BLaER1 treated with 17β-estradiol and CSF1 and Interleukin-3, amounts not matched to agents 10 nM and 100 nM (cell line): ENCODE results near the gene NPIPA8.
"Not testable (repeated sequence)": the region's sequence is repeated elsewhere in the genome, so short reads cannot be mapped to it uniquely, and the experiment has no call there.

Experiments used
- H3K27ac ChIP-seq, 11 experiments: shearing (Covaris generic); formaldehyde crosslinking; 2 replicates each; pipeline ENCODE4 v1.8.1; 2022
- H3K27me3 ChIP-seq, 11 experiments: shearing (Covaris generic); formaldehyde crosslinking; 2 replicates each; pipeline ENCODE4 v1.8.1; 2022
- H3K36me3 ChIP-seq, 11 experiments: shearing (Covaris generic); formaldehyde crosslinking; 2 replicates each; pipeline ENCODE4 v1.8.1; 2022
- H3K4me1 ChIP-seq, 10 experiments: shearing (Covaris generic); formaldehyde crosslinking; 2 replicates each; pipeline ENCODE4 v1.8.1; 2022
- H3K4me2 ChIP-seq, 11 experiments: shearing (Covaris generic); formaldehyde crosslinking; 2 replicates each; pipeline ENCODE4 v1.8.1; 2022
- H3K4me3 ChIP-seq, 10 experiments: shearing (Covaris generic); formaldehyde crosslinking; 2 replicates each; pipeline ENCODE4 v1.8.1; 2022
- H3K9ac ChIP-seq, 11 experiments: shearing (Covaris generic); formaldehyde crosslinking; 2 replicates each; pipeline ENCODE4 v1.8.1; 2022
- H3K9me3 ChIP-seq, 11 experiments: shearing (Covaris generic); formaldehyde crosslinking; replicated peaks in 1 of 11; 2 replicates each; pipeline ENCODE4 v1.8.1; 2022
- H4K20me1 ChIP-seq, 11 experiments: shearing (Covaris generic); formaldehyde crosslinking; 2 replicates each; pipeline ENCODE4 v1.8.1; 2022

The NPIPA8 gene

DNA sequence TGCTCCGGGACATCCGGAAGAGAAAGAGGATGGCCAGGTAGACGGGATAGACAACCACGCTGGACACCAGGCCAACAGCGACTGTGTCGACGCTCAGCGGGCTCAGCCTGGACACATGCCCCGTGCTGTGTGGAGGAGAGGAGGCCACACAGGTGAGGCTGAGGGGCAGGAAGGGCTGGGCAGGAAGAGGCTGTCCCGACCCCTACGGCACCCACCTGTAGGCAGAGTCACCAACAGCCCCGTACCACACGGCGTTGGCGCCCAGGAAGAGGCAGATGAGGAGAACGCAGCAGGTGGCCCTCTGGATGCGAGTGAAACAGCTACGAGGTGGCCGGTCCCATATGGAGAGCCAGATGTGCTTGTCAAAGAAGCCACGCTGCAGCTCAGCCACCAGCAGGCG lies at the start of gene NPIPA8:
TSS of gene NPIPA8 (minus strand) at position 101 of the 400 bp plus-strand sequence. CDS start 4,074 bp downstream, outside the sequence.
- H3K36me3 ChIP-seq, H3K9me3 ChIP-seq, H3K27me3 ChIP-seq, H3K4me2 ChIP-seq, H4K20me1 ChIP-seq, H3K27ac ChIP-seq, H3K4me1 ChIP-seq, H3K4me3 ChIP-seq, H3K9ac ChIP-seq: not testable (repeated sequence)

DNA sequence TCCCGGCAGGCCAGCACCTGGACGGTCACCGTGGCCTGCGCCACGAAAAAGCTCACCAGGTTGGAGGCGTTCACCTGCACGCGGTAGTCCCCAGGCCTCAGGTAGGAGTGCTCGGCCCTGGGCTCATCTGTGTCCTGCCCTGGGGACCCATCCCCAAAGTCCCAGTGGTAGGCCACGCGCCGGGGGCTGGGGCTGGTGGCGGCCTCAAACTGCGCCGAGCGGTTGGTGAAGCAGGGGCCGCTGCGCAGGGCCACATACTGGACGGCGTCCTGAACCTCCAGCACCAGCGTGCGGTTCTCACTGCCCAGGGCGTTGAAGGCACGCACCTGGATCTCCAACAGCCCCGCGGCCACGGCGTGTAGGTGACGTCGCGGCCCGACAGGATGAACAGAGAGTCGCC lies 48.7 kb upstream of the NPIPA8 start:
- not testable (repeated sequence) for H3K27ac ChIP-seq, H3K27me3 ChIP-seq, H3K9ac ChIP-seq, H3K4me3 ChIP-seq, H3K36me3 ChIP-seq, H3K4me2 ChIP-seq, H3K4me1 ChIP-seq, H3K9me3 ChIP-seq, H4K20me1 ChIP-seq

DNA sequence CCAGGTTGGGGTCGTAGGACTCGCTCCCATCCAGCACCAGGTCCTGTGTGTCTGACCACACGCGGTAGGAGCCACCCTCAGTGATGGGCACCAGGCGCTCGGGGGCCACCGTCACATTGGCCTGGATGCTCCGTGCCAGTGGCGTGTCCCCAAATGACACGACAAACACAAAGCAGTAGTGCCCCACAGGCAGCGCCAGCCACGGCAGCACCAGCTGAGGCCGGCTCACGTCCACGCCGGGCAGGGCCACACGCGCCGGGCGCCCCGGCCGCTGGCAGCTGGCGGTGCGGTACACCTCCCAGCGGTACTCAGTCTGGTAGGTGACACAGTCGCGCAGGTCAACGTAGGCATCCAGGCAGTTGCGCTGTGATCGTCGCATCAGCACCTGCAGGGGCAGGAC lies 48.3 kb upstream of the NPIPA8 start:
- H3K36me3 ChIP-seq, H3K4me1 ChIP-seq, H3K9me3 ChIP-seq, H3K4me3 ChIP-seq, H3K9ac ChIP-seq, H3K27me3 ChIP-seq, H3K27ac ChIP-seq, H3K4me2 ChIP-seq, H4K20me1 ChIP-seq: not testable (repeated sequence)

DNA sequence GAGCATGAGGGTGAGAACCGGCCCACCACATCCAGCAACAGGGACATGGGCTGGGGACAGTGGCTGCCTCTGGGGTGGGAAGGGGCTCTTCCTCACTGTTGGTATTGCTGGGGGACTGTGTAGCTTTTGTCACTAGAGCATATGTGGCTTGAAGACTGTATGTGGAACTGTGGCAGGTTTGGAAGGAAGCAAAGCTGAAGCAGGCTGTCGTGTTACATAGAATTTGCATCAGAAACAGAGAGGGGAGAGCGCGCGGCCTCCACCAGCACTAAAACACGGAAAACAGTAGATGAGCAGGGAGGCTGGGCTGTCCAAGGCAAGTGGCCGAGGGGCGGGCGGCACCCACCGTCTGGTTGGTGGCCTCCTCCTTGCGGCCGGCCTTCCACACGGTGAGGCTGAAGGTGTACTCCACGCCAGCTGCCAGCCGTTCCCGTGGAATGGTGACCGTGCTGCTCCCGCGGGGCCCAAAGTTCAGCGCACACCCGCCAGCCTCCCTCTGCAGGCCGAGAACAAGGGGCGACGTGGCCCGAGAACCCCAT lies 47.6 kb upstream of the NPIPA8 start:
- not testable (repeated sequence) for H3K4me1 ChIP-seq, H3K9me3 ChIP-seq, H3K4me3 ChIP-seq, H3K9ac ChIP-seq, H3K36me3 ChIP-seq, H4K20me1 ChIP-seq, H3K27me3 ChIP-seq, H3K27ac ChIP-seq, H3K4me2 ChIP-seq

DNA sequence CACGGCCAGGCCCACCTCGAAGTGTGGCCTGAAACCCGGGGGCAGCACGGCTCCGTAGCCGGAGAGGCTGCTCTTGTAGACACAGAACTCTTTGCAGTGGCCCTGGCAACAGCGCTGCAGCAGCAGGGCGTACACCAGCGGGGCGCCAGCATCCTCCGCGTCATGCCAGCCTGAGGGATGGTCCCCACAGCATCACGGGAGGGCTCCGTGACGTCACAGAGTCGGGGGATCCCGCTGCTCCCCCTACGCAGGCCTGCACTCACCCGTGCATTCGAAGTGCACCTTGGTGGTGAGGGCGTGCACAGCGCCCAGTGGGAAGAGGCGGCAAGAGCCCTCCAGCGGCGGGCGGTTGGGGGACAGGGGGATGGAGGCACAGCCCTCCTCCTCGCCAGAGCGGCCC lies 46.2 kb upstream of the NPIPA8 start:
- not testable (repeated sequence) for H3K9me3 ChIP-seq, H3K36me3 ChIP-seq, H3K4me3 ChIP-seq, H3K27ac ChIP-seq, H3K9ac ChIP-seq, H3K4me2 ChIP-seq, H3K27me3 ChIP-seq, H4K20me1 ChIP-seq, H3K4me1 ChIP-seq

DNA sequence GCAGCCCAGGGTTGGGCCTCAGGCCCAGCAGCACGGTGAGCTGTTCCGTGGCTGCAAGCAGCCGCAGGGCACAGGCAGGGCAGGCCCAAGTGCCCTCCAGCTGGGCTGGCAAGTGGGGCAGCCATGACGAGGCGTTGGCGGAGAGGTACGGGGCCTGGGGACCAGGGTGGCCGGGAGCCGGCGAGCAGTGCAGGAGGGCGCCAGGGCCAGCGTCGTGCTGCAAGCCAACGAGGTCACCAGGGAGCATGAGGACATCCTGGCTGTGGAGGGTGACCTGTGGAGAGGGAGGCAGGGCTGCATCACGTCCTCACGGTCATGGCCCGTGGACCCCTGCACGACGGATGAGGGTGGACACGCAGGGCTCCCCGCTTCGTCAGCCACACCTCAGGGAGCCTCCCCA lies 11.2 kb upstream of the NPIPA8 start:
- not testable (repeated sequence) for H3K27me3 ChIP-seq, H4K20me1 ChIP-seq, H3K4me2 ChIP-seq, H3K9me3 ChIP-seq, H3K4me3 ChIP-seq, H3K27ac ChIP-seq, H3K9ac ChIP-seq, H3K36me3 ChIP-seq, H3K4me1 ChIP-seq

DNA sequence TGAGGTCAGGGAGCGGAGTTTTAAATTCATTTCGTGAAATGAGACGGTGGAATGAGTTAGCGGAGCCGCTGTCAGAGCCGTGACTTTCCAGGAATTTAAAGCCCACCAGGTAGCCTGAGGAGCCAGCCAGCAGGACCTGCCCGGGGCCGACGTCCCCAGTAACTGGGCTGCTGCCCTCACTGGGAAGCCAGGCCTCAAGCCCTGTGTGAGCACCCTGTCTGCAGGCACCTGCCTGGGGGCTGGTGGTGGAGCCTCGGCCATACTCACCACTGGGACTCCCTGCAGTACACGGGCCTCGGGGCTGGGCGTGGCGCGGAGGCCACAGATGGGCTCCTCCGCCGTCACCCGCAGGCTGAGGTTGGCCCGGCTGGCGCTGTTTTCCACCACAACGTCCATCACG lies 10.5 kb upstream of the NPIPA8 start:
- not testable (repeated sequence) for H3K27ac ChIP-seq, H4K20me1 ChIP-seq, H3K4me3 ChIP-seq, H3K9me3 ChIP-seq, H3K27me3 ChIP-seq, H3K9ac ChIP-seq, H3K4me2 ChIP-seq, H3K4me1 ChIP-seq, H3K36me3 ChIP-seq

DNA sequence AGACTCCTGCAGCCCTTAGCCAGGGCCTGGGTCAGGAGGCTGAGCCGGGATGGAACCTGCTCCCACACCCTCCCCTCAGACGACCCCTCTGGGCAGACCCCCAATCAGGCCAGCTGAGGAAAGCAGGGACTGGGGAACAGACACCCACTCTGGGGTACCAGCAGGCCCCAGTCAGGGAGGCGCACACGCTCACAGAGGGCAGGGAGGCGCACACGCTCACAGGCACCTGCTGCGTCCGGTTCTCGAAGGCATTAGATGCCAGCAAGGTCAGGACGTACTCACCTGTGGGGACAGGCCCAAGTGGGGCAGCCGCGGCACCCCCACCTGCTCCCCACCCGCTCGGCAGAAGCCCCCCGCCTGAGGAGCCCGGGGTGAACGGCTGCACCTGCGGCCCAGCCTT lies 8.1 kb upstream of the NPIPA8 start:
- H3K27ac ChIP-seq, H3K9me3 ChIP-seq, H3K4me2 ChIP-seq, H3K27me3 ChIP-seq, H3K9ac ChIP-seq, H4K20me1 ChIP-seq, H3K4me3 ChIP-seq, H3K4me1 ChIP-seq, H3K36me3 ChIP-seq: not testable (repeated sequence)

DNA sequence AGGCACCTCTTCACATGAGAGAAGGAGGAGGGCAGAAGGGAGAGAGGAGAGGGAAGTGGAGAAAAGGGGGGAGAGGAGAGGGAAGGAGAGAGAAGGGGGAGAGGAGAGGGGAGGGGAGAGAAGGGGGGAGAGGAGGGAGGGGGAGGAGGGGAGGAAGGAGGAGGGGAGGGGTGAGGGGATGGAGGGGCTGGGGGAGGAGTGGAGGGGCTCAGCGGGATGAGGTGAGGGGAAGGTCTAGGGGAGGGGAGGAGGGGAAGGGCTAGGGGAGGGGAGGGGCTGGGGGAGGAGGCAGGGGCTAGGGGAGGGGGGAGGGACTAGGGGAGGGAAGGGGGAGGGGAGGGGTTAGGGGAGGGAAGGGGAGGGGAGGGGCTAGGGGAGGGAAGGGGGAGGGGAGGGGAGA lies 5.5 kb upstream of the NPIPA8 start:
- H3K27ac ChIP-seq, H3K27me3 ChIP-seq, H3K4me3 ChIP-seq, H4K20me1 ChIP-seq, H3K4me2 ChIP-seq, H3K9me3 ChIP-seq, H3K36me3 ChIP-seq, H3K4me1 ChIP-seq, H3K9ac ChIP-seq: not testable (repeated sequence)

DNA sequence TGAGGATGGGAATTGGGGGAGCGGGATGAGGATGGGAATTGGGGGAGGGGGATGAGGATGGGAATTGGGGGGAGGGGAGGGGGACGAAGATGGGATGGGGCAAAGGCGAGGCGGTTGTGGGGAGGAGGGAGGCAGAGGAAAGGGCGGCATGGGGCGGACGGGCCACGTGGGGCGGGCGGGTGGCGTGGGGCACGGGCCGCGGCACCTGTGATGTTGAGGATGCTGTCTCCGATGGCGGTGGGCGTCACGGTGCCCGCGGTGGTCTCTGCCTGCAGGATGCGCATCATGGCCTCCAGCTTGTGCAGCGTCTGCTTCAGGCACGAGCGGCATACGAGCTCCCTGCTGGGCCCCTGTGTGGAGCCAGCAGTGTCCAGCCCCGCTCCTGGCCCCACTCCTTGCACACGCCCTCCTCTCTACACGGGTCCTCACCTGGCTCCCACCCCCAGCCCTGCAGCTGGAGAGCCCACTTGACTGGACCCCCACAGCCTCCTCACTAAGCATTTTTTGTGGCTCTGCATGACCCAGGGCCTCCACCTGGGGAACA lies 5.0 kb upstream of the NPIPA8 start:
- H3K4me3 ChIP-seq, H3K4me2 ChIP-seq, H3K27ac ChIP-seq, H3K27me3 ChIP-seq, H3K9ac ChIP-seq, H3K9me3 ChIP-seq, H3K36me3 ChIP-seq, H4K20me1 ChIP-seq, H3K4me1 ChIP-seq: not testable (repeated sequence)

DNA sequence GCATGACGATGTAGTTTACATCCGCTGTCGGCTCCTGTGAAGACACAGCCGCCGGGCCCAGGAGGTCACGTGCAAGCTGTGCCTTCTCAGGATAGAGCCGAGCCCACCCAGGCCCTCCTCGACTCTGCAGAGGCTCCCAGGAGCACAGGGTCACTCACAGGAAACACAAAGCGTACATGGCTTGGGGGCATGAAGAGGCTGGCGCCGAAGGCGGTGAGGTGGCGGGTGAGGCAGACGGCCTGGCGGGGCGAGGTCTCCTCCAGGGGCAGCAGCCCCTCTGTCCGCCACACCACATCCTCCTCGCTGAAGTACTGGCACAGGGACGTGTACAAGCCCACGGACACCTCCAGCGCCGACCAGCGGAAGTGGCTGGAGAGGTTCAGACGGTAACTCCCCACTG lies 2.7 kb upstream of the NPIPA8 start:
- H3K27me3 ChIP-seq, H3K4me1 ChIP-seq, H3K27ac ChIP-seq, H4K20me1 ChIP-seq, H3K9ac ChIP-seq, H3K36me3 ChIP-seq, H3K9me3 ChIP-seq, H3K4me2 ChIP-seq, H3K4me3 ChIP-seq: not testable (repeated sequence)

DNA sequence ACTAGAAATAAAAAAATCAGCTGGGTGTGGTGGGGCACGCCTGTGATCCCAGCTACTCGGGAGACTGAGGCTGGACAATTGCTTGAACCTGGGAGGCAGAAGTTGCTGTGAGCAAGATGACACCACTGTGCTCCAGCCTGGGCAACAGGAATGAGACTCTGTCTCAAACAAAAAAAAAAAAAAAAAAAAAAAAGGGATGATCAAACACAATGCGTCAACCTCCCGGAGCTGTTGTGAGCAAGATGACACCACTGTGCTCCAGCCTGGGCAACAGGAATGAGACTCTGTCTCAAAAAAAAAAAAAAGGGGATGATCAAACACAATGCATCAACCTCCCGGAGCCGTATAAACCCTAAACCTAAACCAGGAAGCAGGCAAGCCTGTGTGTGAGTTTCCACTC lies 24.7 kb downstream of the NPIPA8 start:
- not testable (repeated sequence) for H3K9ac ChIP-seq, H3K4me2 ChIP-seq, H3K36me3 ChIP-seq, H3K9me3 ChIP-seq, H3K4me3 ChIP-seq, H3K4me1 ChIP-seq, H3K27ac ChIP-seq, H3K27me3 ChIP-seq, H4K20me1 ChIP-seq

DNA sequence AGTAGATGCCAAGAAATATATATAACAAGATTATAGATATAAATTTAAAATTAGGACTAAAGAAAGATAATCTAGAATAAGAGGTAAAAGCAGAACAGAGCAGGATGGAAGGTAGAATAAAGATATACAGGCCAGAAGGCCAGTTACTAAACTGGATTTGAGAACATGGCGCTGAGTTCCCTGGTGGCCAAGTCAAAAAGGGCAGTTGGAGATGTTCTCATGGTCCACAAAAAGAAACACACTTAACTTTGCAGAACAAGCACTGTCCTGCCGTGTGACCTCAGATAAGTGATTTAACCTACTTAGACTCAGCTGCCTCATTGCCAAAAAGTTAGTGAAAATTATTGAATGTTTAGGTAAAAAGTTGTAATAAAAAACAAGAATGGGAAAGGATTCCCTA lies 27.4 kb downstream of the NPIPA8 start:
- not testable (repeated sequence) for H3K9me3 ChIP-seq, H3K36me3 ChIP-seq, H3K9ac ChIP-seq, H4K20me1 ChIP-seq, H3K27me3 ChIP-seq, H3K4me3 ChIP-seq, H3K4me2 ChIP-seq, H3K27ac ChIP-seq, H3K4me1 ChIP-seq

DNA sequence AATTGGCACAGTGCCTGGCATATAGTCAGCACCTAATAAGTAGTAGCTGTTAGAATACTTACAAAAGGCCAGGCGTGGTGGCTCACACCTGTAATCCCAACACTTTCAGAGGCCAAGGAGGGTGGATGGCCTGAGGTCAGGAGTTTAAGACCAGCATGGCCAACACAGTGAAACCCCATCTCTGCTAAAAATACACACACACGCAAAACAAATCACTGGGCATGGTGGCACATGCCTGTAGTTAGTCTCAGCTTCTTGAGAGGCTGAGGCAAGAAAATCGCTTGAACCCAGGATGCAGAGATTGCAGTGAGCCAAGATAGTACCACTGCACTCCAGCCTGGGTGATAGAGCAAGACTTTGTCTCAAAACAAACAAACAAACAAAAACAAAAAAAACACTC lies 29.3 kb downstream of the NPIPA8 start:
- not testable (repeated sequence) for H3K4me3 ChIP-seq, H3K9me3 ChIP-seq, H4K20me1 ChIP-seq, H3K4me2 ChIP-seq, H3K4me1 ChIP-seq, H3K27me3 ChIP-seq, H3K36me3 ChIP-seq, H3K27ac ChIP-seq, H3K9ac ChIP-seq

DNA sequence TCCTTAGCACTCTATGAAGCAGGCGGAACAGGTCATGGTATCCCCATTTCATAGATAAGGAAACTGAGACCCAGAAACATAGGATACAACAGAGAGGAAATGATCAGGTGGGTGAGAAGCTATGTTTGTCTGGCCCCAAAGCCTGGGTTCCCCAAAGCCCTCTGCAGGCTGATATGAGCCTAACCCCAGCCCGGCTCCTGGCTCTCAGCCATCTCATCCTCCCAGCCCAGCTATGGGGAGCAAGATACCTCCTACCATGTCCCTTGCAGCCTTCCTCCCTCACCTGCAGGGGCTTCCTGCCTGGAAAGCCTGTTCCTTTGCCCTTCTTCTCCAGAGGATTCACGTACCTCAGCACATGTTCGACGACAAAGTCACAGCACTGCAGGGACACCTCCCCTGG lies 30.5 kb downstream of the NPIPA8 start:
- not testable (repeated sequence) for H3K4me3 ChIP-seq, H3K27me3 ChIP-seq, H3K27ac ChIP-seq, H3K9me3 ChIP-seq, H3K9ac ChIP-seq, H3K4me1 ChIP-seq, H4K20me1 ChIP-seq, H3K4me2 ChIP-seq, H3K36me3 ChIP-seq
